A549 (cell line): Measurements from ENCODE around the gene CHRM5. TPM values are rescaled to one million over a fixed set of nuclear protein-coding genes. Genes with fewer than 3 reads are reported as not detected.
A peak's percentile ranks its signal among the peaks of the same experiment; 100 is the strongest.

Experiments
- ATAC-seq, 2 experiments: fragments of 200-7000 bp in 1 of 2; fragments of >200 bp in 1 of 2; cut with Nextera tagmentation in 1 of 2; cut with Tn5 transposase in 1 of 2; 3 replicates each; pipeline versions ENCODE4 v1.8.0 to v1.9.1; 2018 to 2020; ENCODE audit warnings: mild to moderate bottlenecking in 1 of 2, moderate library complexity in 1 of 2
- CTCF ChIA-PET: fragments of 300-600 bp; sonication (Branson Sonifier 250); formaldehyde crosslinking; extraction: SDS; loops from one replicate; lab custom pipeline; 2021; ENCODE audit warnings: antibody characterized with exemption, inconsistent platforms; lab: Yijun Ruan, JAX
- POLR2A ChIA-PET: fragments of 350-600 bp; formaldehyde crosslinking; extraction: SDS; loops from one replicate; lab custom pipeline; 2021; ENCODE audit warnings: antibody characterized with exemption, inconsistent platforms; lab: Yijun Ruan, JAX
- DNase-seq, 2 experiments: peaks; one replicate each; pipeline versions ENCODE4 v3.0.0 to v3.0.0-alpha.2; 2011 to 2016; ENCODE audit warnings: low read depth in 1 of 2, low spot score in 1 of 2
- FAIRE-seq: peaks from 2 replicates; lab custom pipeline; 2011; peaks lifted over from hg19 to GRCh38; lab: Jason Lieb, UNC
- H3K27ac ChIP-seq, 2 experiments: fragments of >200 bp; sonication (Bioruptor Twin); formaldehyde crosslinking; 3 replicates each; pipeline ENCODE4 v1.5.1; 2016 to 2017
- H3K4me1 ChIP-seq: fragments of >200 bp; sonication (Bioruptor Twin); formaldehyde crosslinking; 3 replicates; pipeline ENCODE4 v1.6.1; 2016
- H3K4me2 ChIP-seq: fragments of >200 bp; sonication (Bioruptor Twin); formaldehyde crosslinking; 3 replicates; pipeline ENCODE4 v1.6.1; 2016
- H3K4me3 ChIP-seq: fragments of >200 bp; sonication (Bioruptor Twin); formaldehyde crosslinking; 3 replicates; pipeline ENCODE4 v1.5.1; 2016
- H3K9me3 ChIP-seq: fragments of >200 bp; sonication (Bioruptor Twin); formaldehyde crosslinking; 3 replicates; pipeline ENCODE4 v1.6.1; 2016
- BCL3 ChIP-seq: fragments of >200 bp; sonication (Bioruptor Twin); formaldehyde crosslinking; IDR thresholded peaks from 3 replicates; pipeline ENCODE4 v1.6.1; 2016
- CHD2 ChIP-seq: fragments of 150-350 bp; IDR thresholded peaks from 2 replicates; pipeline ENCODE4 v1.6.1; 2014; ENCODE audit warnings: low read length; ENCODE audit not compliant: partially characterized antibody
- CTCF ChIP-seq: fragments of >200 bp; sonication (Bioruptor Twin); formaldehyde crosslinking; IDR thresholded peaks from 3 replicates; pipeline ENCODE4 v1.5.1; 2016
- EP300 ChIP-seq, 2 experiments: fragments of >200 bp; sonication (Bioruptor Twin); formaldehyde crosslinking; IDR thresholded peaks; 2 replicates in 1 of 2; 3 replicates in 1 of 2; pipeline ENCODE4 v1.6.1; 2016 to 2017
- FOXS1 ChIP-seq: fragments of 250-450 bp; sonication (Bioruptor Pico); IDR thresholded peaks from 2 replicates; pipeline ENCODE4 v1.5.0; 2020; ENCODE audit warnings: mild to moderate bottlenecking, moderate library complexity
- GATA3 ChIP-seq: IDR thresholded peaks from 2 replicates; pipeline ENCODE4 v1.6.1; 2012; ENCODE audit warnings: borderline replicate concordance
- HMGXB4 ChIP-seq: fragments of 250-450 bp; sonication (Bioruptor Pico); IDR thresholded peaks from 2 replicates; pipeline ENCODE4 v1.5.0; 2021; ENCODE audit warnings: mild to moderate bottlenecking, moderate library complexity, borderline replicate concordance
- HOXA7 ChIP-seq: fragments of 250-450 bp; sonication (Bioruptor Pico); IDR thresholded peaks from 2 replicates; pipeline ENCODE4 v1.5.0; 2020; ENCODE audit warnings: mild to moderate bottlenecking, moderate library complexity
- HOXB5 ChIP-seq: fragments of 250-450 bp; sonication (Bioruptor Pico); IDR thresholded peaks from 2 replicates; pipeline ENCODE4 v1.5.0; 2020; ENCODE audit warnings: mild to moderate bottlenecking, moderate library complexity
- JUN ChIP-seq, 2 experiments: fragments of >200 bp; sonication (Bioruptor Twin); formaldehyde crosslinking; IDR thresholded peaks; 2 replicates in 1 of 2; 3 replicates in 1 of 2; pipeline ENCODE4 v1.6.1; 2016 to 2017
- JUNB ChIP-seq: fragments of >200 bp; sonication (Bioruptor Twin); formaldehyde crosslinking; IDR thresholded peaks from 2 replicates; pipeline ENCODE4 v1.6.1; 2016
- KDM1A ChIP-seq: fragments of 200-600 bp; sonication (generic); IDR thresholded peaks from 2 replicates; pipeline ENCODE4 v1.6.1; 2016; ENCODE audit warnings: low read depth, mild to moderate bottlenecking
- KDM5A ChIP-seq: fragments of 200-600 bp; sonication (generic); IDR thresholded peaks from 2 replicates; pipeline ENCODE4 v1.6.1; 2016; ENCODE audit warnings: antibody characterized with exemption, mild to moderate bottlenecking
- NFE2L2 ChIP-seq: fragments of 150-350 bp; conservative IDR thresholded peaks from 2 replicates; pipeline ENCODE4 v1.6.1; 2014; ENCODE audit warnings: low read length
- NPAS2 ChIP-seq: fragments of 250-450 bp; sonication (Bioruptor Pico); IDR thresholded peaks from 2 replicates; pipeline ENCODE4 v1.8.0; 2022; ENCODE audit warnings: mild to moderate bottlenecking, moderate library complexity, borderline replicate concordance
- NR3C1 ChIP-seq: fragments of >200 bp; sonication (Bioruptor Twin); formaldehyde crosslinking; IDR thresholded peaks from 3 replicates; pipeline ENCODE4 v1.6.1; 2017
- PBX3 ChIP-seq: IDR thresholded peaks from 2 replicates; pipeline ENCODE4 v1.6.1; 2012
- POLR2AphosphoS2 ChIP-seq: conservative IDR thresholded peaks from 2 replicates; pipeline ENCODE4 v1.6.1; 2012; ENCODE audit warnings: low read length, improper control_type of control experiment, inconsistent platforms
- RARB ChIP-seq: fragments of 250-450 bp; sonication (Bioruptor Pico); IDR thresholded peaks from 2 replicates; pipeline ENCODE4 v1.8.0; 2021; ENCODE audit warnings: mild to moderate bottlenecking, moderate library complexity
- RCOR1 ChIP-seq: fragments of 150-350 bp; IDR thresholded peaks from 2 replicates; pipeline ENCODE4 v1.6.1; 2014; ENCODE audit warnings: antibody characterized with exemption, low read length, low read depth
- REST ChIP-seq: fragments of 200-600 bp; sonication (generic); IDR thresholded peaks from 2 replicates; pipeline ENCODE4 v1.6.1; 2016; ENCODE audit warnings: antibody characterized with exemption, mild to moderate bottlenecking, moderate library complexity
- RNF2 ChIP-seq: fragments of 200-600 bp; sonication (generic); IDR thresholded peaks from 2 replicates; pipeline ENCODE4 v1.6.1; 2016; ENCODE audit warnings: low read depth, mild to moderate bottlenecking, antibody characterized with exemption, moderate library complexity, borderline replicate concordance
- SREBF2 ChIP-seq: fragments of 450-650 bp; IDR thresholded peaks from 2 replicates; pipeline ENCODE4 v1.6.1; 2014; ENCODE audit warnings: mild to moderate bottlenecking, moderate library complexity
- TFCP2L1 ChIP-seq: fragments of 250-450 bp; sonication (Bioruptor Pico); IDR thresholded peaks from 2 replicates; pipeline ENCODE4 v1.5.0; 2021; ENCODE audit warnings: mild to moderate bottlenecking
- USF2 ChIP-seq: fragments of 450-650 bp; IDR thresholded peaks from 2 replicates; pipeline ENCODE4 v1.6.1; 2014; ENCODE audit warnings: antibody characterized with exemption
- ZFP36 ChIP-seq: fragments of 450-650 bp; IDR thresholded peaks from 2 replicates; pipeline ENCODE4 v1.6.1; 2014; ENCODE audit warnings: borderline replicate concordance; ENCODE audit not compliant: partially characterized antibody
- ZNF302 ChIP-seq: fragments of 250-450 bp; sonication (Bioruptor Pico); IDR thresholded peaks from 2 replicates; pipeline ENCODE4 v1.9.0; 2021; ENCODE audit warnings: inconsistent platforms, mild to moderate bottlenecking, moderate library complexity
- WGBS: methylation state at CpG from one replicate; pipeline ENCODE4 v1.1.6; 2017; ENCODE audit errors: missing lambda C conversion rate; 5-methylcytosine and 5-hydroxymethylcytosine counted together
- polyA plus RNA-seq, 4 experiments: library from polyadenylated mRNA; depleted of rRNA in 3 of 4; stranded (reverse); fragments of >200 nt; fragmentation: RNase III in 1 of 4; extraction: RNeasy Plus Mini Kit Qiagen cat#74134 plus additional on column Dnase treatment in 1 of 4; gene quantifications; 2 replicates in 3 of 4; 3 replicates in 1 of 4; pipeline ENCODE4 v1.2.3, GENCODE V29; 2011 to 2017

CHRM5 gene
- polyA plus RNA-seq, 2 of the 4 experiments (the other 2 are of a cell fraction) = not detected

GRCh38 chr15:34023907-34024306, 55.6 kb downstream of the CHRM5 start:
- 90% methylated on average over 1 of the region's 1 CpG for WGBS
- DNase-seq = no peak
- no peak overlapping the region for H3K4me2 ChIP-seq
- H3K4me3 ChIP-seq = no peak overlapping the region
- no peak for TF ChIP-seq PBX3
- no peak for TF ChIP-seq RNF2
- no peak for TF ChIP-seq KDM5A
- no peak for TF ChIP-seq ZFP36
- TF ChIP-seq HOXA7 (CRISPR knock-in tag) = no peak
- TF ChIP-seq FOXS1 (CRISPR knock-in tag) = no peak
- no peak for TF ChIP-seq POLR2AphosphoS2
- no peak for TF ChIP-seq HMGXB4 (CRISPR knock-in tag)
- TF ChIP-seq REST = no peak
- no peak for TF ChIP-seq RCOR1
- TF ChIP-seq HOXB5 = no peak
- no peak for TF ChIP-seq EP300 (IDR thresholded peaks at IDR 0.05)
- TF ChIP-seq BCL3 = no peak
- TF ChIP-seq, all 56 proteins: peak for 0
- FAIRE-seq (no peak), ATAC-seq (no peak)
- Histone ChIP-seq H3K27ac (no peak overlapping the region), H3K4me1 (no peaks in the 10 kb centered on the region; the same call in 2 of the 3 replicates), H3K9me3 (no peaks in the 10 kb centered on the region)
- ChIA-PET POLR2A (no interaction called here), CTCF (interaction anchor here (1.5 kb wide), 1 partner anchor 11 kb away, joined by 3 read pairs; no protein-coding TSS in a partner anchor)

GRCh38 chr15:34025252-34025651, 57.0 kb downstream of the CHRM5 start:
- H3K4me3 ChIP-seq = no peak overlapping the region
- TF ChIP-seq POLR2AphosphoS2 (no peak), CTCF (no peak), RCOR1 (no peak), USF2 (no peak), SREBF2 (no peak), GATA3 (no peak), TFCP2L1 (CRISPR knock-in tag) (no peak), ZNF302 (no peak), NR3C1 (no peak), HOXA7 (CRISPR knock-in tag) (no peak), KDM1A (no peak), HOXB5 (no peak), RARB (CRISPR knock-in tag) (no peak), KDM5A (no peak), CHD2 (no peak), NFE2L2 (no peak), NPAS2 (CRISPR knock-in tag) (no peak), JUN (IDR thresholded peaks at IDR 0.05) (no peak), RNF2 (no peak), JUNB (no peak)
- 87% methylated on average over 3 of the region's 3 CpGs for WGBS
- ChIA-PET POLR2A (no interaction called here), CTCF (no interaction called here)
- H3K27ac ChIP-seq = no peak overlapping the region
- H3K9me3 ChIP-seq = no peaks in the 10 kb centered on the region
- no peaks in the 10 kb centered on the region; the same call in 2 of the 3 replicates for H3K4me1 ChIP-seq
- ATAC-seq (no peak), DNase-seq (no peak), FAIRE-seq (peak; percentile 67)
- no peak overlapping the region for H3K4me2 ChIP-seq
